Mesodermal cell (in vitro differentiated cells): ENCODE data around the gene TPP1. TPM values are rescaled to one million over a fixed set of nuclear protein-coding genes. Genes with fewer than 3 reads are reported as not detected.

Experiments
- H3K27ac ChIP-seq: 2 replicates; pipeline ENCODE4 v1.7.0; 2013; ENCODE audit warnings: mild to moderate bottlenecking, low read depth, low read length, moderate library complexity; ENCODE audit not compliant: severe bottlenecking
- H3K36me3 ChIP-seq: 2 replicates; pipeline ENCODE4 v1.7.1; 2013; ENCODE audit warnings: mild to moderate bottlenecking, low read length, moderate library complexity; ENCODE audit not compliant: control insufficient read depth, insufficient read depth
- H3K4me1 ChIP-seq: one replicate; pipeline ENCODE4 v1.7.1; 2013; ENCODE audit warnings: mild to moderate bottlenecking, low read length; ENCODE audit not compliant: insufficient read depth, control insufficient read depth, poor library complexity, severe bottlenecking
- H3K4me3 ChIP-seq: 2 replicates; pipeline ENCODE4 v1.7.0; 2013; ENCODE audit warnings: low read length, control low read depth, mild to moderate bottlenecking; ENCODE audit not compliant: insufficient read depth, poor library complexity, severe bottlenecking; ENCODE audit errors: extremely low read depth
- H3K9me3 ChIP-seq: 2 replicates; pipeline ENCODE4 v1.7.1; 2013; ENCODE audit warnings: mild to moderate bottlenecking, low read length, moderate library complexity; ENCODE audit not compliant: control insufficient read depth
- WGBS, 2 experiments: methylation state at CpG; one replicate each; pipeline ENCODE4 v1.1.5; 2013; ENCODE audit warnings: missing lambda C conversion rate in 2 of 2; ENCODE audit not compliant: insufficient coverage in 2 of 2; 5-methylcytosine and 5-hydroxymethylcytosine counted together
- polyA plus RNA-seq, 2 experiments: library from polyadenylated mRNA; stranded (reverse); fragments of 50-300 nt; gene quantifications; one replicate each; pipeline ENCODE4 v1.2.3, GENCODE V29; 2013

Gene TPP1
- polyA plus RNA-seq (2013, experiment 1 of 2), result 66.1 TPM
- polyA plus RNA-seq (2013, experiment 2 of 2), result 56.8 TPM

DNA sequence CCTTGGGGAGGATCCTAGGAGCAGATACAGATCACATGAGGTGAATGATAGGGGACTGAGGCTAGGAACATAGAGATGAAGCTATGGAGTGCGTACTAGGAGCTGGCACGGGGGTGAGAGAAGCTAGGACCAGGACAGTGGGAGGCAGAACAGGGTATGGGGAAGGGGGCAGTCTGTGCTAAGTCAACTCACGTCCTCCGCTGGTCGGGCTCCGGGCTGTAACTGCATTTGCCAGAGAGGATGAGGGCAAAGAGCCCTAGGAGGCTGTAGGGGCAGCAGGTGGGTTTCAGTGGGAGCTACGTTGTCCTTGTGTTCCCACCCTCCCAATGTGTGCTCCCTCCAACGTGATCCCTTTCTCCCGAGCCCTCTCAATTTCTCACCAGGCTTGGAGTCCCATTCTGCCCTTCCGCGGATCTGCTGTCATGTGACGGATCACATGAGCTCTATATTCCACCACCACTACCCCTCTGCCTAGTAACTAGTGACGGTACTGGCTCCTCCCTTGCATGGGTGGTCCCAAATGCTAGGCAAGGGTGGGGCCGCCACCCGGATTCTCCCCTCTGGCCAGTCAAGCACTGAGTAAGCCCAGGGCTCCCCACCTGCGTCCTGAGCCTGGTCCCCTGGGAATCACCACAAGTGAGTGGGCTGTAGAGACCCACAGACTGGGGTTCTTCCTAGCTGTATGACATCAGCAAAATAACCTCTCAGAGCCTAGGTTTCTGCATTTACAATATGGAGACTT, at the start of gene TPP1:
TSS of gene TPP1 (minus strand) at position 419 of the 742 bp plus-strand sequence. CDS start at position 397, 22 bp downstream.
- Histone ChIP-seq H3K36me3 (peaks cover 41% of the 10 kb centered on the region), H3K27ac (peak within 1 kb of the TSS; percentile 81), H3K4me3 (peak within 1 kb of the TSS; percentile 71), H3K4me1 (peaks cover 17% of the 10 kb centered on the region), H3K9me3 (no peaks in the 10 kb centered on the region)
- 0 to 1% methylated on average over 12 to 15 of the region's 16 CpGs for WGBS, 2 experiments

DNA sequence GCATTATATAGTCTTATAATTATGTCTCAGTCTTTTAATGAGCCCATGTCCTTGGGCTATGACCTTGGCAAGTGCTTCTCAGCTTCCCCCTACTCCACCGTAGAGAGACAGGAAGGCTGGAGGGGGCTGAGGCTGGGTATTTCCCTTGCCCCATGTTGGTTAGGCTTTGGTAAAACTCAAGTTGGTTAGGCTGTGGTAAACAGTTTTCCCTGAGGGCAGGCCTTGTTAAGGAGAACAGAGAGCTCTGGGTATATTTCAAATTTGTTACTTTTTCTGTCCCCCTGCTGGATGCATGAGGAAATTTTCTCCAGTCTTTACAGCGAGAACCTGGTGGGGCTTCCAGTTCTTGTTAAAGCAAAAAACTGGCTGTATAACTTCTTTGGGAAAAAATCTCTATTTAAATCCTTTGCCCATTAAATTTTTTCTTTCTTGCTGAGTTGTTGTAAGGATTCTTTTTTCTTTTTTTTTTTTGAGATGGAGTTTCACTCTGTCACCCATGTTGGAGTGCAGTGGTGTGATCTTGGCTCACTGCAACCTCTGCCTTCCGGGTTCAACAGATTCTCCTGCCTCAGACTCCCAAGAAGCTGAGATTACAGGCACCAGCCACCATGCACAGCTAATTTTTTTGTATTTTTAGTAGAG, 48.6 kb upstream of the TPP1 start:
- H3K36me3 ChIP-seq, result no peaks in the 10 kb centered on the region
- H3K27ac ChIP-seq, result no peak overlapping the region
- H3K4me3 ChIP-seq, result no peak overlapping the region
- 100% methylated on average over 1 of the region's 3 CpGs; no CpG with 5 or more reads in 1 of the 2 experiments for WGBS, 2 experiments
- H3K4me1 ChIP-seq, result no peaks in the 10 kb centered on the region
- H3K9me3 ChIP-seq, result no peaks in the 10 kb centered on the region

DNA sequence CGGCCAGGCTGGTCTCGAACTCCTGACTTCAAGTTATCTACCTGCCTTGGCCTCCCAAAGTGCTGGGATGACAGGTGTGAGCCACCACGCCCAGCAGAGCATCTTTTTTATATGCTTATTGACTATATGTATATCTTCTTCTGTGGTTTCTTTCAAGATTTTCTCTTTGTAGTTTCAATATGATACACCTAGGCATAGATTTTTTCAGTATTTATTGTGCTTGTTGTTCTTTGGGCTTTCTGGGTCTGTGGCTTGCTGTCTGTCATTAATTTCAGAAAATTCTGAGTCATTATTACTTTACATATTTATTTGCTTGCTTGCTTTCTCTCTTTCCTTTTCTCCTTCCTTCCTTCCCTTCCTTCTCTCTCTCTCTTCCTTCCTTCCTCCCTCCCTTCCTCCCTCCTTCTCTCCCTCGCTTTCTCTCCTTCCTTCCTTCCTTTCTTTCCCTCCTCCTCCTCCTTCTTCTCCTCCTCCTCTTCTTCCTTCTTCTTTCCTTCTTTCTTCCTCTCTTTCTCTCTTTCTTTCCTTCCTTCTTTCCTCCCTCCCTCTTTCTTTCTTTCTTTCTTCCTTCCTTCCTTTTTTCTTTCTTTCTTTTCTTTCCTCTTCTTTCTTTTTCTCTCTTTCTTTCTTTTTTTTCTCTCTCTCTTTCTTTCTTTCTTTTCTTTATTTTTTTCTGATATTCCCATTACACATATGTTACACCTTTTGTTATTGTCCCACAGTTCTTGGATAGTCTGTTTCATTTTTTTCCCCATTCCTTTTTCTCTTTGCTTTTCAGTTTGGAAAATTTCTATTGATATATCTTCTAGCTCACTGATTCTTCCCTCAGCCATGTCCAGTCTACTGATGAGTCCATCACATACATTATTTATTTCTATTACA, 47.3 kb upstream of the TPP1 start:
- H3K9me3 ChIP-seq, result no peaks in the 10 kb centered on the region
- 92 to 100% methylated on average over 1 of the region's 4 CpGs for WGBS, 2 experiments
- no peaks in the 10 kb centered on the region for H3K4me1 ChIP-seq
- no peaks in the 10 kb centered on the region for H3K36me3 ChIP-seq
- H3K27ac ChIP-seq, result no peak overlapping the region
- H3K4me3 ChIP-seq, result no peak overlapping the region

DNA sequence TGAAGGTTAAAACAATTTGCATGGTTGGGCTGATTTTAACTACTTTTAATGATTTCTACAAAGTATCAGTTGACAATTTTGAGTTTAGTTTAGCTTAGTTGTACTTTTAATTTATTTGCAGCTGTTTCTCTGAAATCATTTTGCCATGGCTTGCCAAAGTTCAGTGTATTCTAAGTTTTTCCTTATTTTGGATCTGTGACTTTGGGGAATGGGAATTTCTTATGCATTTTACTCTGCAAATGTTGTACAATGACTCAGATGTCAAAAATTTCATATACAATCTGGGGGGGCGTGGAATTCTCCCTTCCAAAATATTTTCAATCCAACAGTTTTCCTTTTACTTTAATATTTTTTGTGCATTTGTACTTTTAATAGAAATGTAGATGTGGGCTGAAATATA, 45.3 kb upstream of the TPP1 start:
- H3K4me1 ChIP-seq, result no peaks in the 10 kb centered on the region
- H3K36me3 ChIP-seq, result no peaks in the 10 kb centered on the region
- H3K27ac ChIP-seq, result no peak overlapping the region
- no peak overlapping the region for H3K4me3 ChIP-seq
- H3K9me3 ChIP-seq, result no peaks in the 10 kb centered on the region
- WGBS, 2 experiments, result no CpG with 5 or more reads among the region's 1 CpG

DNA sequence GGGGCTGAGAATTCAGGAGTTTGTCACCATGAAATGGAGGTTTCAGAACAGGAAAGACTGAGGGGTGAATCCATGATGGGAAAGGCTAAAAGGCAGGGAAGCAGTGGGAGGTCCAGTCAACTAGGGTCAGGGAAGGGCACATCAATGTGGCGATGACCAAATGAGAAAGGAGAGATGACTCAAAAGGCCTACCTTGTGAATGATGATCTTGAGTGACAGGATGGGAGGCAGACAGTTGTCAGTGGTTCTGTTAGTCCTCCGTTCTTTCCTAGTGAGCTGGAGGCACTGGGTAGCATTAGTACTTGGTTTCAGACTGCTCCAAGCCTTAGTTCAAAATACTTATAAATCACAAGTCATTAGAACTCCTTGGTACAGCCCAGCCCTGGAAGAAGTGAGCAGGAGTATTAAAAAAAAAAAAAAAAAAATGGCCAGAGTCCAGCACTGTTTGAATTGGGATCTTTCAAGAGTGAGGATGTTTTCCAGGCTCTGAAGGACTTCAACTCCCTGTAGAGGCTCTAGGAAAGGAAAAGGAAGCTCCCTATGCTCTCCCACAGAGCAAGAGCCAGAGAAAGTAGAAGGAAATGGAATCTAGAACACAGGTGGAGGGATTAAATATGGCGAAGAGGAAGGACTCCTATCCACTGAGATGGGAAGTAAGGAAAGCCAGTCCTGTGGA, 44.7 kb upstream of the TPP1 start:
- H3K9me3 ChIP-seq, result no peaks in the 10 kb centered on the region
- WGBS, 2 experiments, result 100% methylated on average over 1 of the region's 3 CpGs
- no peaks in the 10 kb centered on the region for H3K4me1 ChIP-seq
- H3K4me3 ChIP-seq, result no peak overlapping the region
- H3K36me3 ChIP-seq, result no peaks in the 10 kb centered on the region
- no peak overlapping the region for H3K27ac ChIP-seq

DNA sequence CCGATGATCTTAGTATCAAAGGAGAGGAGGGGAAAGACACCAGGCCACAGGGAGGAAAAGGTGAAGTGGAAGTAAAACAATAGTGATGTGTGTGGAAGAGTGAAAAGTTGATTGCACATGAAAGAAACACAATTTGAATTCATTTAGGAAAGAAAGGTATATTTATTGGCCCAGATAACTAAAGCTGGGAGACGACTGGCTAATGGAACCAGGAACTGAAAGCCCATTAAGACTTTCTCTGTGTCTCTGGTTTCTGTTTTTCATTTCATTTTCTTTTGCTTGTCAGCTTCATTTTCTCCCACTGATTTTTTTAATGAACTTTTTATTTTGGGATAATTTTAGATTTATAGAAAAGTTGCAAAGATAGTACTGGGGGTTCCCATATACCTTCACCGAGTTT, 41.5 kb upstream of the TPP1 start:
- 92 to 100% methylated on average over 1 to 2 of the region's 3 CpGs for WGBS, 2 experiments
- no peak overlapping the region for H3K4me3 ChIP-seq
- no peak overlapping the region for H3K27ac ChIP-seq
- peaks cover 9% of the 10 kb centered on the region for H3K4me1 ChIP-seq
- no peaks in the 10 kb centered on the region for H3K9me3 ChIP-seq
- no peaks in the 10 kb centered on the region for H3K36me3 ChIP-seq

DNA sequence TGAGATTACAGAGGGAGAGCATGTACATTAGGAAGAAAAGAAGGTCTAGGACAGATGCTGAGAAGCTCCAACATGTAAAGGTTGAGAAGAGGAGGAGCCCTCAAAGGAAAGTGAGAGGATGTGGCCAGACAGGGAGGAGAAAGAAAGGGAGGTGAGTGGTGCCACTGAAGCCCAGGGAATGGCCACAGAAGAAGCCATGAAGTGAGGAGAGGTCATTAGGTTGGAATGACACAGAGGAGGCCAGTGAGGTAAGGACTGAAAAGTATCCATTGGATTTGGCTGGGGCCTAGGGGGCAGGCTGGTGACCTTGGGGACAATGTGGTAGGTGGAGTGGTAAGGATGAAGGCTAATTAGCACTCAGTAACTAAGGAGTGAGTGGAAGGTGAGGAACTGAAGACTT, 39.4 kb upstream of the TPP1 start:
- H3K4me1 ChIP-seq, result peaks cover 13% of the 10 kb centered on the region
- no peak overlapping the region for H3K27ac ChIP-seq
- no peaks in the 10 kb centered on the region for H3K9me3 ChIP-seq
- H3K36me3 ChIP-seq, result no peaks in the 10 kb centered on the region
- no peak overlapping the region for H3K4me3 ChIP-seq

DNA sequence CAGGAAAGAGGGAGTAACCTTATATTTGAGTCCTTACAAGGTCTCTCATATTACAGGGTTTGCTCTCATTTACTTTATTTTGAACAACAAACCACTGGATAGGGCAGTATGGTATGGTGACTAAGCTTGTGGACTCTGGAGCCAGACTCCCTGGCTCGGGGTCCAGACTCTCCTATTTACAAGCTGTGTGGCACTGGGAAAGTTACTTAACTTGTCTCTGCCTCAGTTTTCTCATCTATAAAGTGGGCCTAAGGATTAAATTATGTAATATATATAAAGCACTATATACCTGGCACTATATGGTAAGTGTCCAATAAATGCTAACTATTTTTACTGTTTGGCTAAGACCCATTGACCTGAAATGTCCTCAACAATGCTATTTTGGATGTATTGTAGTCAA, 38.1 kb upstream of the TPP1 start:
- Histone ChIP-seq H3K4me3 (no peak overlapping the region), H3K27ac (no peak overlapping the region), H3K4me1 (peaks cover 15% of the 10 kb centered on the region), H3K36me3 (peaks cover 8% of the 10 kb centered on the region), H3K9me3 (no peaks in the 10 kb centered on the region)
- WGBS, 2 experiments, result no CpG with 5 or more reads among the region's 1 CpG

DNA sequence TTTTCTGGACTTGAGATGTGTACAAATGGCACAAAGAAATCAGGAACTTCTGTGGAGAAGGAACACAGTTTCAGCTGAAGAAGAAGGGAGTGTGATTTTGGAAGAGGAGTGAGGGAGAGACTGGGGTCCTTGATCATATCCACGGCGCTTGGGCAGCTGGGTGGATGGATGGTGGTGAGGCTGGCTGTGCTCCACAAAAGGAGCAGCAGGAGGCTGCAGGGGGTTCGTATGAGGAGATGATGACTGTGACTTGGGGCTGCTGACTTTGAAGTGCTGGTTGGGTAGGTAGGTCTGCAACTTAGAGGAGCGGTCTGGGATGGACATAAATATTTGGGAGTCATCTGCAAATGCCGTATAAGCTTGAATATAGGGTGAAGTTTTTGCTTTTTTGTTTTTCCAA, 37.7 kb upstream of the TPP1 start:
- H3K9me3 ChIP-seq, result no peaks in the 10 kb centered on the region
- H3K4me1 ChIP-seq, result peaks cover 18% of the 10 kb centered on the region
- H3K4me3 ChIP-seq, result peak overlapping the region; percentile 54
- peak overlapping the region; percentile 24 for H3K27ac ChIP-seq
- 68 to 82% methylated on average over 3 to 5 of the region's 5 CpGs for WGBS, 2 experiments
- peaks cover 8% of the 10 kb centered on the region for H3K36me3 ChIP-seq

DNA sequence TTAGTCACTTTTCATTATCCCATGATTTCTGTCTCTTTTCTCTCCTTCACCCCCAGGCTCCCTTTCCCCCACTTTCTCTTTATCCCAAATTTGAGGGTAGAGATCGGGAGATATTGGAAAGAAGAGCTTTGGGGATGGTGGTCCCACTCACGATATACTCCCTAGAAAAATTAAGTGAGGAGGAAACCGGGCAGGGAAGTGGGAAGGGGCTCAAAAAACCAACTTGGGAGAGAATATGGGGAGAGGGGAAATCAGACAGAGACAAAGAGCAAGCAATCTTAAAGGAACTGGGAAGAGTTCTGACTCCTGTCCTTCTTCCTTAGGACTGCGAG, 37.3 kb upstream of the TPP1 start:
- H3K27ac ChIP-seq, result peak overlapping the region; percentile 24
- WGBS, 2 experiments, result 53 to 63% methylated on average over 2 to 3 of the region's 4 CpGs
- peak overlapping the region; percentile 54 for H3K4me3 ChIP-seq
- H3K4me1 ChIP-seq, result peaks cover 22% of the 10 kb centered on the region
- H3K36me3 ChIP-seq, result peaks cover 8% of the 10 kb centered on the region
- no peaks in the 10 kb centered on the region for H3K9me3 ChIP-seq
